ENCODE measurements around the gene NMNAT2.

- TF ChIP-seq POLR2A (IDR thresholded peaks at IDR 0.05): no peak
- no peak for TF ChIP-seq CTCF (IDR thresholded peaks at IDR 0.05)
These were observed 39.3 kb upstream of the NMNAT2 start for GRCh38 chr1:183457449-183457848.
